Right ventricle myocardium superior (tissue), 1 donor: Measurements from ENCODE around the gene TMEM138. TPM values are rescaled to one million over a fixed set of nuclear protein-coding genes. Genes with fewer than 3 reads are reported as not detected.
A peak's percentile ranks its signal among the peaks of the same experiment; 100 is the strongest.
"Not testable (repeated sequence)": the region's sequence is repeated elsewhere in the genome, so short reads cannot be mapped to it uniquely, and the experiment has no call there.

ENCODE experiments used
- ATAC-seq: fragments of 200-7000 bp; cut with Tn5 transposase; one replicate; pipeline ENCODE4 v1.9.1; 2020; ENCODE audit warnings: mild to moderate bottlenecking; ENCODE audit not compliant: poor library complexity
- DNase-seq: peaks from one replicate; pipeline ENCODE4 v3.0.0-alpha.2; 2020
- intact Hi-C: fragments of 100-400 bp; cut with DNase I; formaldehyde crosslinking; loops from one replicate; pipeline ENCODE4 v1.11.2; 2022
- total RNA-seq: library from RNA; stranded (reverse); fragmentation: NEBNext Ultra II Directional; extraction: Animal tissue kit (Norgen Biotek cat#: 25700); gene quantifications from one replicate; pipeline ENCODE4 v1.2.1, GENCODE V29; 2021
- donor health status: DM: no; HTN: yes; CAD: no; lungs with severe emphysema.

The TMEM138 gene
- total RNA-seq, 1 donor from 2014 or later: 17.7 TPM

DNA sequence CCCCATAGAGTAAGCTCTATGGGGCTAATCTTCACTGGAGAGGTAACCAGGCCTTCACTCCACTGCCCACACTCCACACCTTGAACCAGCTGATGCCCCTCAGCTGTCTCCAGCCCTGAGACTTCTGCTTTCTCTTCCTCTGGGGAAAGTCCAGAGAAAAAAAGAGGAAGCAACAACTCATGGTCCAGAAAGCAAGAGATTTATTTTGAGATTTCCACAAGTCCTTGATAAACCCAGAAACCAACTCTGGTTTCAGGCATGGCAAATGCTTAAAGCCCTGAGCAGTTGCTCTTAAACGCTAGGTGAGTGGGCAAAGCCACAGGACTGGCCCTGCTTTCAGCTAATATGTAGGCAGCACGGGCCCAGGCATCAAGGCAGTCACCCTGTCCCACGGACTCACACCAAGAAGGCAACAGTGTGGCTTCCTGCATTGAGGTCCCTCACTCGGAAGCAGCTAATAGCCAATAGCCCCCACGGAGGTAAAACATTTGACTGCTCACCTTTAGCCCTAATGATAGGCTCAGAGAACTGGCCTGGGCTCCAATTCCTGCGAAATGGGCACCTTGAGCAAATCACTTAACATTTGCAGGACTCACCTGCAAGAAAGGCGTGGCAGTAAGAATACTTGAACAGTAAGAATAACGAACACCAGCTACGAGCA, 4.8 kb upstream of the TMEM138 start:
- ATAC-seq (no peak), DNase-seq (no peak)
- intact Hi-C loops: no loop called here

DNA sequence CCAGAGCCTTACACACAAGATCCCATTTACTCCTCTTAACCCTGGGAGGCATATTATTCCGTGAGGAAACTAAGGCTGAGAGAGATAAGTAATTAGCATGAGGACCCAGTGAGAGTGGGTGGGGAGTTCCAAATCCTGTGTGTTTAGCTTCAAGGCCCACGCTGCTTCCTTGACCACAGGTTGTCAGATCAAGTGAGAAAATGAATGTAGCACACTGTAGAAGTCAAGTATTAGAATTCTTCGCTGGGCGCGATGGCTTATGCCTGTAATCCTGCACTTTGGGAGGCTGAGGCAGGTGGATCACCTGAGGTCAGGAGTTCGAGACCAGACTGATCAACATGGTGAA, 4.3 kb upstream of the TMEM138 start:
- no peak for DNase-seq
- intact Hi-C loops: no loop called here
- ATAC-seq: no peak

DNA sequence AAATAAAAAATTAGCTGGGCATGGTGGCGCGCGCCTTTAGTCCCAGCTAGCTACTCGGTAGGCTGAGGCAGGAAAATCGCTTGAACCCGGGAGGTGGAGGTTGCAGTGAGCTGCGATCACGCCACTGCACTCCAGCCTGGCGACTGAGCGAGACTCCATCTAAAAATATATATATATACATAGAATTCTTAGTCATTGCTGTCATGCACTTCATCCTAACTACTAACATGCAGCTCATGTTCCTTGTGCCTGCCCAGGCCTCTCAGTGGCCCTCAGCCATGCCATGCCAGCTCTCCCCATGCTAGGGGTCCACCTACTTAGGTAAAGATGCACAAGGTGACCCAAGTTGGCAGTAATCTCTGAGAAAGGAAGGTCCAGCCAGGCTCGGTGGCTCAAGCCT, 3.6 kb upstream of the TMEM138 start:
- intact Hi-C loops: no loop called here
- ATAC-seq: no peak
- DNase-seq: no peak

DNA sequence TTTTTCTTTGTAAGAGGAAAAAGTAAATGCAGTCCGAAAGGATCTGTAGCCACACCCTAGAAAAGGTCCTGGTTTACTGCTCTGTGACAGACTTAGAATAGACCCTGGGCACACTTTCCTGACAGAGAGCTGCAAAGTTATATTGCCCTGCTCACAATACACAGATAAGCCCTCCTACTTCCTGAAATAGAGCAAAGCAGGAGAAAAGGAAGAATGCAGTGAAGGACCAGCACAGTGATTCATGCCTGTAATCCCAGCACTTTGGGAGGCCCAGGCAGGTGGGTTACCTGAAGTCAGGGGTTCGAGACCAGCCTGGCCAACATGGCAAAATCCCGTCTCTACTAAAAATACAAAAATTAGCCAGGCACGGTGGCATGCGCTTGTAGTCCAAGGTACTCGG, 2.7 kb upstream of the TMEM138 start:
- ATAC-seq (no peak), DNase-seq (no peak)
- intact Hi-C loops: no loop called here

DNA sequence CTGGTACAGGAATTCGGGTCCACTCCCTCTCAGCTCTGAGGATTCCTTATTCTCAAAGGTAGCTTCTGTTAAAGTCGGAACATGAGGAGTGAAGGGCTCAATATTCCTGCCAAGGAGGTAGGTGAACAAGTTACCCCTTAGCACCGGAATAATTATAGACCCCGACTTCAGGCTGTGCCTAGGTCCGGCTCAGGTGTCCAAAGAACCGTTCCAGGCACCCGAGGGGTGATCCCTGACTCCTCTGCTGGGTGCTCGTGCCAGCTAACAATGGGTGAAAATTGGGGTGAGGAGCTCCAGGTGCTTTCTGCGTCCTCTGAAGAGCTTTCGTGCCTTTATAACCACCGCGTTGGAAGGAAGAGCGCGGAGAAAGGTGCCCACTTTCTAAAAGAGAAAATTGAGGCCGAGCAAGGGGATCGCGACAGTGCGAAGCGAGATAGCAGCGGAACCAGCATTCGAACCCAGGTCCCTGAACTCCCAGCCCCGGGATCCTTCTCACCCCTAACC, 885 bp upstream of the TMEM138 start:
- DNase-seq (no peak), ATAC-seq (no peak)
- intact Hi-C loops: no loop called here

DNA sequence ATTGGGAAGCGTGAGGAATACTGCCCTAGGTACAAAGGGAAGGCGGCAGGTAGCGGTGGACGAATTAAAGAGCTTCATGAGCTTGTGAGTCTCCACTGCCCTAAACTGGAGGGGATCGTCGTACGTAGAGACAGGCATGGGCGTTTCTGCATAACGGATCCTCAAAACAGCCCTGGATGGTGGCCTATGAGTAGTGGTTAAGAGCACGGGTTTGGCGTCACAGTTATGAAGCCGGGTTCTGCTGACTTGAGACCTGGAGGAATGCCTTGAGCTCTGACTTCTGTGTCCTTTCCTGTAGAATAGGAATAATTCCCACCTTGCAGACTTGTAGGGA, 335 bp downstream of the TMEM138 start:
- intact Hi-C loops: no loop called here
- DNase-seq (no peak), ATAC-seq (peak; percentile 10)

DNA sequence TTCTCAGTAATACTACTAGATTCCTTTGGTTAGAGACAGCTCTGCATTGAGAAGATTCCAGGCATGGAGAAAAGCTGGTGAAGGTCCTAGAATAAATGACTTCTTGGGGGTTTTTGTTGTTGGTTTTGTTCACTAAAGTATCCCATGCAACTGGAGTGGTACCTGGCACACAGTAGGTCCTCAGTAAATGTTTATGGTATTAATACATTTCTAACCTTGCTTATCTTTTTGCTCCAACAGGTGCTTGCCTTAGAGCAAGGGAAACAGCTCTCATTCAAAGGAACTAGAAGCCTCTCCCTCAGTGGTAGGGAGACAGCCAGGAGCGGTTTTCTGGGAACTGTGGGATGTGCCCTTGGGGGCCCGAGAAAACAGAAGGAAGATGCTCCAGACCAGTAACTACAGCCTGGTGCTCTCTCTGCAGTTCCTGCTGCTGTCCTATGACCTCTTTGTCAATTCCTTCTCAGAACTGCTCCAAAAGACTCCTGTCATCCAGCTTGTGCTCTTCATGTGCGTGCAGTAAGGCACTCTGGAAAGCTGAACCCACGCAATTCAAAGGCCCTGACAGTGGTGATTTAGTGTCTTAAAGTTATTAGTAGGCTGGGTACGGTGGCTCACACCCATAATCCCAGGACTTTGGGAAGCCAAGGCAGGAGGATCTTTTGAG, 2.0 kb downstream of the TMEM138 start:
- ATAC-seq (no peak), DNase-seq (no peak)
- intact Hi-C loops: no loop called here

DNA sequence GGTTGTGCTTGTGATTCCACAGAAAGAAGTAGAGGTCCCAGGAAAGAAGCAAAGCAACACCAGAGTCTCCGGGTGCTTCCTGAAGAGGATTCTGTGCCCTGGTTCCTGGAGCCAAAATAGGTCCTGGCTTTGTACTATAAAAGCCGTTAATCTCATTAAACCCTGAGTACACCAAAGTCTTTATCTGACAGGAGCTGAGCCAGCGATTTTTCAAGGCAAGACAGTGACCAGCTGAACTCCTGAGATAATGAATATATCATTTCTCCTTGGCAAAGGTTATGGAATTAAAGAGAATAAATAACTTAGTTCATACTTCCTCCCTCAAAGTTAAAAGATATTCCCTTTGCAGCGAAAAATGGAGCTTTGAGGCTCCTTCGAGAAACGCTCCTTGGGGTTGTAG, 5.2 kb downstream of the TMEM138 start:
- ATAC-seq (no peak), DNase-seq (no peak)
- intact Hi-C loops: no loop called here

DNA sequence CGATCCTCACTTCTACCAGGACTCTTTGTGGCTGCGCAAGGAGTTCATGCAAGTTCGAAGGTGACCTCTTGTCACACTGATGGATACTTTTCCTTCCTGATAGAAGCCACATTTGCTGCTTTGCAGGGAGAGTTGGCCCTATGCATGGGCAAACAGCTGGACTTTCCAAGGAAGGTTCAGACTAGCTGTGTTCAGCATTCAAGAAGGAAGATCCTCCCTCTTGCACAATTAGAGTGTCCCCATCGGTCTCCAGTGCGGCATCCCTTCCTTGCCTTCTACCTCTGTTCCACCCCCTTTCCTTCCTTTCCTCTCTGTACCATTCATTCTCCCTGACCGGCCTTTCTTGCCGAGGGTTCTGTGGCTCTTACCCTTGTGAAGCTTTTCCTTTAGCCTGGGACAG, 6.5 kb downstream of the TMEM138 start:
- intact Hi-C loops: no loop called here
- ATAC-seq (no peak), DNase-seq (no peak)

DNA sequence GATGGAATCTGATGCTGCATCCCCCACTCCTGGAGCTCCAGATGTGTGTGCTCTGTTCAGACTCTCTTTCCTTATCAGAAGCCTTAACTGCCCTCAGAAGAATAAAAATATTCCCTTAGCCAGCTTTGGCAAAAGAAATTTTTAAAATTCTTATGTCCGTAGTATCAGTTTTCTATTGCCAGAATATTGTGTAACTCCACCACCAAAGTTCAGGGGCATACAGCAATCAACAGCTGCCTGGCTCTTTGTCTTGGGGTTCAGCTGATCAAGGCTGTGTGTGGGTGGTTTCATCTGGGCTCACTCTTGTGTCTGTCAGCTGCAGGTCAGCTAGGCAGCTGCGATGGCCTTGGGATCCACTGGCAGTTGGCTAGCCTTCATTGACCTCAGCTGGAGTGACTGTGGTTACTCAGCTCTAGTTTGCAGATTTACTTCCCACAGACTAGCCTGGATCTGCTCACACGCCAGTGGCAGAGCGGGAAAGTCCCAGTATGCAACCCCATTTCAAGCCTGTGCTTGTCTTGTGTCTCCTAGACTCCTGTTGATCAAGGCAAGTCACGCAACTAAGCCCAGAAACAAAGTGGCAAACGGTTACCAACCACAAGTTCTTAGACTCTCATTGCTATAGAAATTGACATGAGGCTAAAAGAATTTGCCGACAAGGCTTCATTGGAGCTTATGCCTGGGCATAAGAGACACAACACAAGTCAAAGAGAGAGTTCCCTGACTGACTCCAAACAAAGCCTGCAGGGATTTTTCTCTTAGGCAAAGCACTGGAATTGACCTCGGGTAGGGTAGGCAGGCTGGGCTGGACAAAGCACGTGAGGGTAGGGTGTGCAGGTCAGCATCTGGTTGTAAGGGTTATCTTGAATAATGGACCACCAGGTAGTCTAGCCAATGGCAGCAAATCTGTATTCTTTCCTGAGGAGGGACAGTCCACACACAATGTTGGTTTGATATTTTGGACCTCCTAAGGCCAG, 7.5 kb downstream of the TMEM138 start:
- intact Hi-C loops: no loop called here
- peak; percentile 84 for ATAC-seq

DNA sequence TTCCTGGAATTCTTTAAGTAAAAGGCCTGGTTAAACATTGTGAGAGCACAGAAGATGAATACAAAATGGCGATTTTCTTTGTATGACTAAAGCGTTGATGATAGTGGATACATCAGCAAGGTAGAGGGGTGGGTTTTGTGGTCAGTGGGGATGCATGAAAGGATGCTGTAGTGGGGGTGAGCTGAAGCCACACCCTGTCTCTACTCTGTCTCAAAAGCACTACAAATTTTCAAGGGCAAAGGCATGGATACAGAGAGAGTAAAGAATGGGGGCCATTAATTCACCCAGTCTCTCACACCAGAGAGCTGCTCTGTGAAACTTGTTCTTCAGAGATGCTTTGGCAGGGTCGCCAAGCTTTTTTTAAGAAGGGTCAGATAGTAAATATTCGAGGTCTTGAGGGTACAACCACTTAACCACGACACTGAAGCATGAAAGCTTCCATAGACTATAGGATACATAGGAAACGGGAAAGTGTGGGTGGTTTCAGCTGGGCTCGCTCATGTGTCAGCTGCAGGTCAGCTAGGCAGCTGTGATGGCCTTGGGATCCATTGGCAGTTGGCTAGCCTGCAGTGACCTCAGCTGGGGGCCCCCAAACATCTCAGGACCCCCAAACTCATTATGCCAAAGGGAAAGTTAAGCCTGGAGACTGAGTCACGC, 8.3 kb downstream of the TMEM138 start:
- DNase-seq (no peak), ATAC-seq (no peak)
- intact Hi-C loops: no loop called here

More for the DNA sequence above, 7.5 kb downstream of the TMEM138 start:
- peak; percentile 74 for DNase-seq

DNA sequence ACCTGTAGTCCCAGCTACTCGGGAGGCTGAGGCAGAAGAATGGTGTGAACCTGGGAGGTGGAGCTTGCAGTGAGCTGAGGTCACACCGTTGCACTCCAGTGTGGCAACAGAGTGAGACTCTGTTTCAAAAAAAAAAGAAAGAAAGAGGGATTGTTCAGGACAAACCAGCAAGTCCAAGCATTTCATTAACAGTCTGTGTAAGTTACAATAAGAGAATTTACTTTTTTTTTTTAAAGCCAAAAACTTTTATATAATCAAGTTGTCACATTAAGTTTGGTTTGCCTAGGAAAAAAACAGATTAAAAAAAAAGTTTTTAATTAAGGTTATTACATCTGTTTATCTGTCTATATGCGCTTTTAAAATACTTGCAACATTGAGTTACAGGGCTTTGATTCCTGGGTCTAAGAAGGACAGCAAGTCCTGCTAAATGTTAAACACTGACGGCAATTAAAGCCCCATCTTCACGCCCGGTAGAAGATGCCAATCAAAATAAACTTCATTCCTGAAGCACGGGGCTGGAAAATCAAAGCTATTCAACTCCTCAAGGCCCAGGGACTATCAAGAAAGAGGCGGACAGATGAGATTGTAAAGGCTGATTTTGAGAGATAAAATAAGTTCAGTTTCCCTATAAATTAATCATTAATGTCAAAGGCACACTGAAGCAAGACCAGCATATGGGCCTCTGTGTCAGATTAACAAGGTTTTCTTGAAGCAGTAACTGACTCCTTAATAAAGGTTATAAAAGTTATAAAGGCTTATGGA, 10.7 kb downstream of the TMEM138 start:
- intact Hi-C loops: no loop called here
- ATAC-seq: no peak
- no peak for DNase-seq

DNA sequence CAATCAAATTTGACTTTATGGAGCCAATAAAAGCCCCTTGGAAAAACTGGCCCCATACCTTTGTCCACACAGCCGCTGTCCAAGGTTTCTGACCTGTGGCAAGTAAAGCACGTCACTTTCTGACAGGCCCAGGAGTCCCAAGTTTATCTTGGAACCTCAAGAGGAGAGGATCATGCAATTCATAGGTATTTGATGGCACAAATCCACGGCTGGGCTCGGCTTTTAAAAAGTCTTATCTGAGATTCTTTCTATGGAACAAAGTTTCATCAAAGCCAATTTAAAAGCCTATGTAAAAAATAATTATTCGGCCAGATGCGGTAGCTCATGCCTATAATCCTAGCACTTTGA, 13.6 kb downstream of the TMEM138 start:
- intact Hi-C loops: no loop called here
- DNase-seq (no peak), ATAC-seq (no peak)

DNA sequence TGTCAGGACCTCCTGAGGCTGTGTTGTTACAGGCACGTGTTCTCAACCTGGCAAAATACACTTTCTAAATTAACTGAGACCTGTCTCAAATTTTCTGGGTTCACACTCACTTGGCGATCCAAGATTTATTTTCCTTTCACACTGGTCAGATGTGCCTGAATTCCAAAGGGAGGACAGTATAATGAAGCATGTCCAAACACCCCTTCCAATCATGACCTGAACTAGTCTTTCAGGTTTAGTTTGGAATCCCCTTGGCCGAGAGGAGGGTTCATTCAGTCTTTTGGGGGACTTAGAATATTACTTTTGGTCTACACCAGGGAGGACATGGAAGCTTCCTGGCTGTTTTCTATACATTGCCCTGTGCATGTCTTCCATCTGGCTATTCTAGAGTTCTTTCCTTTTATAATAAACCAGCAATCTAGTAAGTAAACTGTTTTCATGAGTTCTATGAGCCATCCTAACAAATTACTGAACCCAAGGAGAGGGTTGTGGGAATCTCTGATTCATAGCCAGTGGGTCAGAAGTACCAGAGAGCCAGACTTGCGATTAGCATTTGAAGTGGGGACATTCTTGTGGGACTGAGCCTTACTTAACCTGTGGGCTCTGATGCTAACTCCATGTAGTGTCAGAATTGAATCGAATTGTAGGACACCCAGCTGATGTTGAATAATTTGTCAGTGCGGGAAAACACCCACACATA, 15.4 kb downstream of the TMEM138 start:
- no peak for DNase-seq
- intact Hi-C loops: no loop called here
- ATAC-seq: no peak

DNA sequence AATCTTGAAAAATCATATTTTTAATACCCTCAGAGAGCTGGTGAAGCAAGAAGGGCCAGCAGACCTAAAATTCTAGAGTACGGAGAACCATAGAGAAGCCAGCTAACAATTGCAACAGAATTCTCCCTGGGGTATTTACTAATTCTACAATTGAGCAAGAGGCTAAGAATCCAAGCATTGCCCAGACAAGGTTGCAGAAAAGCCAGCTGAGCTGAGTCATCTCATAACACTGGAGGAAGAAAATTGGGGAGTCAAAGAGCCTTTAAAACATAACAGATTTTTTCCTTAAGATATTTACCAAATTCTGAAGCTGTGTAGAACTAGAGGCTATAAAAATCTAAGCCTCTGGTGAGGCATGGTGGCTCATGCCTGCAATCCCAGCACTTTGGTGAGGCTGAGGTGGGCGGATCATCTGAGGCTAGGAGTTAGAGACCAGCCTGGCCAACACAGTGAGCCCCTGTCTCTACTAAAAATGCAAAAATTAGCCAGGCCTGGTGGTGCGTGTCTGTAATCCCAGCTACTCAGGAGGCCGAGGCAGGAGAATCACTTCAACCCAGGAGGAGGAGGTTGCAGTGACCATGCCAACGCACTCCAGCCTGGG, 16.6 kb downstream of the TMEM138 start:
- intact Hi-C loops: no loop called here
- ATAC-seq (peak; percentile 88), DNase-seq (no peak)

DNA sequence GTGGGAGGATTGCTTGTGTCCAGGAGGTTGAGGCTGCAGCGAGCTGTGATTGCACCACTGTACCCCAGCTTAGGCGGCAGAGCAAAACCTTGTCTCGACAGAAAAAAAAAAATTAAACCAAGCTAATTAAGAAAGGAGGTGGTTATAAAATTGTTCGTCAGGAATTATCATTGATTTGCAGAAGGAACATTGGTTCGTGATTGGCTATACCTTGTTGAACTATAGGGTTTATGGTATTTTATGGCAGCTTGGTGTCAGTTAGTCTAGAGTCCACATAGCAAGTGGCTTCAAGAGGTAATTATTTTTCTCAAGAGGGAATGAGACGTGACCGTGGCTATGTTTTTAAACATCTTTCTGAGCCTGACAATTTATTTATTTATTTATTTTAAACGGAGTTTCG, 18.7 kb downstream of the TMEM138 start:
- no peak for ATAC-seq
- intact Hi-C loops: loop anchor here (10.0 kb wide), 1 partner anchor 126 kb away; no protein-coding TSS in a partner anchor

DNA sequence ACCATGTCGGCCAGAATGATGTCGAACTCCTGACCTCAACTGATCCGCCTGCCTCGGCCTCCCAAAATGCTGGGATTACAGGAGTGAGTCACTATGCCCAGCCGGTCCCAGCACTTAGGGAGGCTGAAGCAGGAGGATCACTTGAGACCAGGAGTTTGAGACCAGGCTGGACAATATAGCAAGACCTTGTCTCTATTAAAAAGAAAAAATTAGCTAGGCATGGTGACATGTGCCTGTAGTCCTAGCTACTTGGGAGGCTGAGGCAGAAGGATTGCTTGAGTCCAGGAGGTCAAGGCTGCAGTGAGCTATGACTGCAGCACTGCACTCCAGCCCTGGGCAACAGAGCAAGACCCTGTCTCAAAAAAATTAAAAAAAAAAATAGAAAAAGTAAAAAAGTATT, 21.7 kb downstream of the TMEM138 start:
- DNase-seq, ATAC-seq: not testable (repeated sequence)
- intact Hi-C loops: loop anchor here (2.0 to 10.0 kb wide), 2 partner anchors 47 to 129 kb away; no protein-coding TSS in a partner anchor

More for the DNA sequence above, 18.7 kb downstream of the TMEM138 start:
- DNase-seq: no peak
